Heart left ventricle (tissue), 16 donors: ENCODE data around the gene ANKS4B. TPM values are rescaled to one million over a fixed set of nuclear protein-coding genes. Genes with fewer than 3 reads are reported as not detected.

Source experiments
- ATAC-seq, 4 donors: fragments of 200-7000 bp; cut with Tn5 transposase; one replicate each; pipeline ENCODE4 v1.9.1; 2020 to 2022; ENCODE audit warnings: moderate library complexity in 4 of 4, mild to moderate bottlenecking in 3 of 4, moderate number of reproducible peaks in 1 of 4
- DNase-seq, 5 donors: peaks; one replicate each; pipeline ENCODE4 v3.0.0-alpha.2; 2020
- H3K27ac ChIP-seq, 12 donors: fragments of 200-600 bp; sonication (generic) in 4 of 12; one replicate each; pipeline versions ENCODE4 v1.5.0 to v1.8.0; 2016 to 2022; ENCODE audit warnings: mild to moderate bottlenecking in 2 of 12
- H3K27me3 ChIP-seq, 9 donors: fragments of 200-600 bp; sonication (generic) in 2 of 9; one replicate each; pipeline versions ENCODE4 v1.5.1 to v1.8.0; 2016 to 2022; ENCODE audit warnings: mild to moderate bottlenecking in 3 of 9
- H3K36me3 ChIP-seq, 9 donors: fragments of 200-600 bp; sonication (generic) in 2 of 9; one replicate each; pipeline versions ENCODE4 v1.5.0 to v1.8.0; 2018 to 2022; ENCODE audit warnings: mild to moderate bottlenecking in 2 of 9
- H3K4me1 ChIP-seq, 12 donors: fragments of 200-600 bp; sonication (generic) in 4 of 12; one replicate each; pipeline versions ENCODE4 v1.5.0 to v1.8.0; 2016 to 2022; ENCODE audit warnings: mild to moderate bottlenecking in 3 of 12
- H3K4me3 ChIP-seq, 12 donors: fragments of 200-600 bp; sonication (generic) in 4 of 12; one replicate each; pipeline versions ENCODE4 v1.5.0 to v1.8.0; 2017 to 2022; ENCODE audit warnings: mild to moderate bottlenecking in 9 of 12, moderate library complexity in 4 of 12
- H3K9me3 ChIP-seq, 12 donors: fragments of 200-600 bp; sonication (generic) in 4 of 12; one replicate each; pipeline versions ENCODE4 v1.5.0 to v1.8.0; 2016 to 2022; ENCODE audit warnings: mild to moderate bottlenecking in 1 of 12
- CTCF ChIP-seq, 12 donors: fragments of 200-600 bp; sonication (generic) in 4 of 12; IDR thresholded peaks; one replicate each; pipeline versions ENCODE4 v1.5.0 to v1.8.0; 2018 to 2022; ENCODE audit warnings: antibody characterized with exemption in 12 of 12, mild to moderate bottlenecking in 5 of 12
- POLR2A ChIP-seq, 2 donors: fragments of 450-650 bp; IDR thresholded peaks; one replicate each; pipeline ENCODE4 v1.6.1; 2017; ENCODE audit warnings: antibody characterized with exemption in 2 of 2, mild to moderate bottlenecking in 2 of 2, moderate library complexity in 2 of 2
- WGBS, 4 donors: extraction: QIAGEN DNeasy Blood & Tissue Kit in 2 of 4; methylation state at CpG; one replicate each; pipeline versions ENCODE4 v1.1.5 to v1.1.7; 2013 to 2018; 5-methylcytosine and 5-hydroxymethylcytosine counted together
- intact Hi-C, 10 donors: fragments of 100-400 bp; cut with DNase I; formaldehyde crosslinking; loops; one replicate each; pipeline versions ENCODE4 v1.11.1 to v1.14.2; 2022
- polyA plus RNA-seq, 2 donors: library from polyadenylated mRNA; stranded (reverse); fragments of 200-250 nt; gene quantifications; one replicate each; pipeline ENCODE4 v1.2.3, GENCODE V29; 2013
- total RNA-seq, 9 donors: library from RNA; depleted of rRNA in 2 of 9; stranded (reverse); fragments of >200 nt in 2 of 9; fragmentation: NEBNext Ultra II Directional in 3 of 9; extraction: Animal tissue kit (Norgen Biotek cat#: 25700) in 3 of 9; gene quantifications; one replicate each; pipeline versions ENCODE4 v1.1.0 to v1.2.4, GENCODE V29; 2016 to 2023
- donor health status: ischemic (EF 13 %, LVEDD 7.1; RV severe dilation, severe dysfunction).
- donor health status: healthy with polysubstance abuse.
- donor health status: DM: no; HTN: yes; CAD: no.
- donor health status: DM: no; HTN: no; CAD: no.
- donor health status: ischemic (EF 25% LVEDD 6.9; RV normal size, moderate dysfunction).
- donor health status: ischemic (EF 25% LVEDD 5.7; RV mildly dilated, moderate dysfunction).
- donor health status: healthy.
- donor health status: DM: yes; HTN: yes; CAD: no.
- donor health status: ischemic (EF 35%, LVEDD 5.7; RV mildly dilated, moderate dysfunction).
- donor health status: nonischemic (EF 11% LVEDD 7.7; RV severe dilation, severe dysfunction).
- donor health status: DM: yes; HTN: yes; CAD: no.
- donor health status: PGD.
- donor health status: ischemic (EF 29% LVEDD 5.4; RV normal size, mild dysfunction).
- donor health status: nonischemic (EF 23%, LVEDD 6.1; RV moderate dilation, normal function).

ANKS4B gene
- total and polyA plus RNA-seq, 11 donors: not detected

- Histone ChIP-seq H3K36me3 (no peaks in the 10 kb centered on the region), H3K4me1 (no peaks in the 10 kb centered on the region), H3K9me3 (no peaks in the 10 kb centered on the region), H3K27ac (no peak overlapping the region), H3K27me3 (peaks cover 0 to 3% (median 0%) of the 10 kb centered on the region in 9 donors), H3K4me3 (no peak overlapping the region)
- 74 to 81% (median 75%) methylated on average over 3 of the region's 3 CpGs for WGBS, 4 donors
- TF ChIP-seq CTCF (IDR thresholded peaks at IDR 0.05) (no peak), POLR2A (IDR thresholded peaks at IDR 0.05) (no peak)
- no peak for DNase-seq
- intact Hi-C loops: no loop called here
- no peak for ATAC-seq
These were observed 35.9 kb upstream of the ANKS4B start for GRCh38 chr16:21197621-21198020.

- no peak for TF ChIP-seq CTCF (IDR thresholded peaks at IDR 0.05)
- no peak for TF ChIP-seq POLR2A (IDR thresholded peaks at IDR 0.05)
- H3K27me3 ChIP-seq: peaks cover 0 to 3% (median 0%) of the 10 kb centered on the region in 9 donors
- WGBS, 4 donors: 63 to 70% (median 68%) methylated on average over 5 of the region's 5 CpGs
- H3K4me1 ChIP-seq: no peaks in the 10 kb centered on the region
- no peak overlapping the region for H3K27ac ChIP-seq
- no peak overlapping the region for H3K4me3 ChIP-seq
- intact Hi-C loops: no loop called here
- no peaks in the 10 kb centered on the region for H3K9me3 ChIP-seq
- H3K36me3 ChIP-seq: no peaks in the 10 kb centered on the region
- no peak for ATAC-seq
- no peak for DNase-seq
These were observed 33.8 kb upstream of the ANKS4B start for GRCh38 chr16:21199607-21200218.

GRCh38 chr16:21203155-21203797 is 30.2 kb upstream of the ANKS4B start:
- TF ChIP-seq CTCF (IDR thresholded peaks at IDR 0.05) (no peak), POLR2A (IDR thresholded peaks at IDR 0.05) (no peak)
- intact Hi-C loops: no loop called here
- no peak for DNase-seq
- ATAC-seq: no peak
- Histone ChIP-seq H3K4me1 (no peaks in the 10 kb centered on the region), H3K9me3 (no peaks in the 10 kb centered on the region), H3K36me3 (no peaks in the 10 kb centered on the region), H3K27ac (no peak overlapping the region), H3K27me3 (no peaks in the 10 kb centered on the region), H3K4me3 (no peak overlapping the region)
- WGBS, 4 donors: 52 to 67% (median 62%) methylated on average over 7 of the region's 7 CpGs

- DNase-seq (no peak), ATAC-seq (no peak)
- Histone ChIP-seq H3K36me3 (no peaks in the 10 kb centered on the region), H3K27me3 (peaks cover 0 to 2% (median 0%) of the 10 kb centered on the region in 9 donors), H3K27ac (no peak overlapping the region), H3K4me1 (no peaks in the 10 kb centered on the region), H3K4me3 (no peak overlapping the region), H3K9me3 (no peaks in the 10 kb centered on the region)
- no peak for TF ChIP-seq CTCF (IDR thresholded peaks at IDR 0.05)
- no peak for TF ChIP-seq POLR2A (IDR thresholded peaks at IDR 0.05)
- intact Hi-C loops: no loop called here
These were observed 28.2 kb upstream of the ANKS4B start for GRCh38 chr16:21205303-21205702.
